Fibroblast of mammary gland (primary cell): Measurements from ENCODE around the gene LGR4.

Experiments
- DNase-seq: peaks from one replicate; pipeline ENCODE4 v3.0.0-alpha.2; 2010; ENCODE audit warnings: low read depth
- H3K4me3 ChIP-seq: 2 replicates; pipeline ENCODE4 v1.5.1; 2011; ENCODE audit warnings: low read depth, mild to moderate bottlenecking, low read length, moderate library complexity; ENCODE audit not compliant: control insufficient read depth
- TF ChIP-seq, protein P1 (sequence below): conservative IDR thresholded peaks from 2 replicates; pipeline ENCODE4 v1.5.1; 2011; ENCODE audit warnings: low read depth, low read length, inconsistent platforms; ENCODE audit not compliant: control insufficient read depth, insufficient read depth

The LGR4 gene

DNA sequence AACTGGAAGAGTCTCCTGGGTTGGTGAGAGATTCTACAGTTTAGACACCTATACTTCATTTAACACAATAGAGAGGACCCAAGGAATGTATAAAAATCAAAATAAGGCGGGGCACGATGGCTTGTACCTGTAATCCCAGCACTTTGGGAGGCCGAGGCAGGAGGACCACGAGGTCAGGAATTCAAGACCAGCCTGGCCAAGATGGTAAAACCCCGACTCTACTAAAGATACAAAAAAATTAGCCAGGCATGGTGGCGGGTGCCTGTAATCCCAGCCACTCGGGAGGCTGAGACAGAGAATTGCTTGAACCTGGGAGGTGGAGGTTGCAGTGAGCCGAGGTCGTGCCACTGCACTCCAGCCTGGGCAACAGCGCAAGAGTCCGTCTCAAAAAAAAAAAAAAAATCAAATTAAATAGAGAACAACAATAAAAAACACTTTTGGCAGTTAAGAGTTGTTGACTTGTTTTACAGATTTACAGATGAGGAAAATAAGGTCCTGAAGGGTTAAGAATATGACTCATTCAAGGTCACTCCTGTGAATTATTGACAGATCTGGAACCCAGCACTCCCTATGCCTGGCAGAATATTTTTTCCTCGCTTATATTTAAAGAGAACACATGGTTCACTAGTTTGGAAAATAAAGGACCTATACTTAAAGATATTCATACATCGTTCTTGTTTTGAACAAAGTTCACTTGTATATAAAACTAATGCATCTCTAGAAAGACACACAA, 5.2 kb downstream of the LGR4 start:
- TF ChIP-seq, protein P1, sequence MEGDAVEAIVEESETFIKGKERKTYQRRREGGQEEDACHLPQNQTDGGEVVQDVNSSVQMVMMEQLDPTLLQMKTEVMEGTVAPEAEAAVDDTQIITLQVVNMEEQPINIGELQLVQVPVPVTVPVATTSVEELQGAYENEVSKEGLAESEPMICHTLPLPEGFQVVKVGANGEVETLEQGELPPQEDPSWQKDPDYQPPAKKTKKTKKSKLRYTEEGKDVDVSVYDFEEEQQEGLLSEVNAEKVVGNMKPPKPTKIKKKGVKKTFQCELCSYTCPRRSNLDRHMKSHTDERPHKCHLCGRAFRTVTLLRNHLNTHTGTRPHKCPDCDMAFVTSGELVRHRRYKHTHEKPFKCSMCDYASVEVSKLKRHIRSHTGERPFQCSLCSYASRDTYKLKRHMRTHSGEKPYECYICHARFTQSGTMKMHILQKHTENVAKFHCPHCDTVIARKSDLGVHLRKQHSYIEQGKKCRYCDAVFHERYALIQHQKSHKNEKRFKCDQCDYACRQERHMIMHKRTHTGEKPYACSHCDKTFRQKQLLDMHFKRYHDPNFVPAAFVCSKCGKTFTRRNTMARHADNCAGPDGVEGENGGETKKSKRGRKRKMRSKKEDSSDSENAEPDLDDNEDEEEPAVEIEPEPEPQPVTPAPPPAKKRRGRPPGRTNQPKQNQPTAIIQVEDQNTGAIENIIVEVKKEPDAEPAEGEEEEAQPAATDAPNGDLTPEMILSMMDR: no peak
- H3K4me3 ChIP-seq: no peak overlapping the region
- no peak for DNase-seq

GRCh38 chr11:27466363-27466762, 6.2 kb downstream of the LGR4 start:
- H3K4me3 ChIP-seq: no peak overlapping the region
- TF ChIP-seq, protein P1: no peak
- no peak for DNase-seq

GRCh38 chr11:27465629-27466028, 7.0 kb downstream of the LGR4 start:
- DNase-seq: no peak
- H3K4me3 ChIP-seq: no peak overlapping the region
- TF ChIP-seq, protein P1: no peak

DNA sequence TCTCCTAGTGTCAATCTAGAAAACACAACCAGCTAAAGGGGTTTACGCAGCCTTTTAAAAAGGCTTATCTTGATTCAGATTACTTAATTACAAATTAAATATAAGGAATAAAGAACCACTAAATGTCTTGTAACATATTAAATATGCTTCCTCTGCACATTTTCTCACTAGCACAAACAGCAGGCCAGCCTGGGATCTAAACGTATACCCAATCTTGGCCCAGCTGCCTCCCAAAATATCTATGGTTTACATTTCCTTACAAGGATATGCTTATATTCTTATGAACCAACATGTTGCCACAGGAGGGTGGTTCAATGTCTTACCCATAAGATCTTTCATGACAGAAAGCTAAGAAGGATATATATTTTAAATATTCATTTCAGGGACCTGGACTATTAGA, 7.7 kb downstream of the LGR4 start:
- no peak overlapping the region for H3K4me3 ChIP-seq
- TF ChIP-seq, protein P1: no peak
- no peak for DNase-seq

DNA sequence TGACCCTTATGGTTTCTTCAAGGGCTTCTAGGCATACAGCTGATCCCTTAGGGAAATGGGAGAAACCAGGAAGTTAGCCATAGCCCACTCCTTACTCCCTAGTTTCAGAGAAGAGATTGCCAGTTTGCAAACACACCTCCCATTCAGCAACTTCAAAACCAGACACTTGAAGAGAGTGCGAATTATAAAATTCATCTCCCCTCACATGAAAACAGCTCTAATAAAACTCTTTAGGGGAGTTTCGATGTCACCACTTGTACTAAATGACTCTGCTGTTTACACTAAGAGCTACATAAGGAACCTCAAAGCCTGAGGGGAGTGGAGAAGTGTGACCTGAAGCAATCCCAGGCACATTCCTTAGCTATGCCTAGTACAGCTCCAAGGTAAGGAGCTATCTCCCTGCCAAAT, 8.3 kb downstream of the LGR4 start:
- DNase-seq: no peak
- H3K4me3 ChIP-seq: no peak overlapping the region
- TF ChIP-seq, protein P1: no peak

- TF ChIP-seq, protein P1: no peak
- no peak overlapping the region for H3K4me3 ChIP-seq
- DNase-seq: no peak
These were observed 10.0 kb downstream of the LGR4 start for GRCh38 chr11:27462543-27462942.
